Peyer's patch (tissue), 4 donors: Measurements from ENCODE around the gene RBL2. TPM values are rescaled to one million over a fixed set of nuclear protein-coding genes. Genes with fewer than 3 reads are reported as not detected.

Experiments used
- DNase-seq, 3 donors: peaks; one replicate each; pipeline ENCODE4 v3.0.0-alpha.2; 2017 to 2019
- H3K27ac ChIP-seq, 4 donors: fragments of 200-600 bp; sonication (generic); one replicate each; pipeline ENCODE4 v1.5.1; 2016 to 2019
- H3K27me3 ChIP-seq, 2 donors: fragments of 200-600 bp; sonication (generic); one replicate each; pipeline ENCODE4 v1.5.1; 2019
- H3K36me3 ChIP-seq, 3 donors: fragments of 200-600 bp; sonication (generic); one replicate each; pipeline ENCODE4 v1.5.1; 2016 to 2019
- H3K4me1 ChIP-seq, 4 donors: fragments of 200-600 bp; sonication (generic); one replicate each; pipeline ENCODE4 v1.5.1; 2016 to 2019
- H3K4me3 ChIP-seq, 4 donors: fragments of 200-600 bp; sonication (generic); 1 replicate in 3 of 4; 2 replicates in 1 of 4; pipeline ENCODE4 v1.5.1; 2016 to 2019; ENCODE audit warnings: mild to moderate bottlenecking in 1 of 4
- H3K9me3 ChIP-seq, 4 donors: fragments of 200-600 bp; sonication (generic); one replicate each; pipeline ENCODE4 v1.5.1; 2016 to 2019; ENCODE audit warnings: mild to moderate bottlenecking in 1 of 4
- POLR2A ChIP-seq, 2 donors: fragments of 450-650 bp; IDR thresholded peaks; one replicate each; pipeline ENCODE4 v1.5.1; 2017; ENCODE audit warnings: antibody characterized with exemption in 2 of 2, mild to moderate bottlenecking in 2 of 2, moderate library complexity in 2 of 2
- total RNA-seq, 4 donors: library from RNA; depleted of rRNA; stranded (reverse); fragments of >200 nt; gene quantifications; one replicate each; pipeline ENCODE4 v1.1.0, GENCODE V29; 2016
- TF ChIP-seq, protein P1 (sequence below), 6 experiments: fragments of 450-650 bp in 4 of 6; fragments of 200-600 bp in 2 of 6; sonication (generic) in 1 of 6; IDR thresholded peaks; one replicate each; pipeline ENCODE4 v1.5.1; 2017 to 2019; ENCODE audit warnings: antibody characterized with exemption in 6 of 6, mild to moderate bottlenecking in 3 of 6, moderate library complexity in 1 of 6

Gene RBL2
- total RNA-seq, 4 donors from 2014 or later, result 64.1 to 106 (median 88.4) TPM

DNA sequence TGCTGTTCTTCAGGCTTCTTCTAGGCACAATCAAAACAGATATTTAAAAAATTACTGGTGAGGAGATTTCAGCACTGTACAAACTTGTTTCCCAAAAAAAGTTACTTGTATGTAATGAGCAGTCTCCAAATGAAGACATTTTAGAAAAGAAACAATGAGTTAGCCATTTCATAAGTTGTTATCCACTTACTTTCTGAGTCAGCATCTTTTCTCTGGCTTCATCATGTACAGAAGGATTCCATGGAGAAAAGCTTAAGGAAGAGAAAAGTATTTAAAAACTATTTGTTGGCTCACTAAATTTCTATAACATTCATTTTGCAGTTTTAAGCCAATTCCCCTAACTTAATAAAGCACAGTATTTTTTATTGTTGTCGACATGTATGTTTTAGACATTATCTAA lies 58.2 kb downstream of the RBL2 start:
- H3K27ac ChIP-seq, result no peak overlapping the region
- H3K27me3 ChIP-seq, result no peaks in the 10 kb centered on the region
- H3K36me3 ChIP-seq, result peaks cover 0 to 94% (median 0%) of the 10 kb centered on the region in 3 donors
- no peaks in the 10 kb centered on the region for H3K4me1 ChIP-seq
- no peak for TF ChIP-seq POLR2A (IDR thresholded peaks at IDR 0.05)
- TF ChIP-seq, protein P1, sequence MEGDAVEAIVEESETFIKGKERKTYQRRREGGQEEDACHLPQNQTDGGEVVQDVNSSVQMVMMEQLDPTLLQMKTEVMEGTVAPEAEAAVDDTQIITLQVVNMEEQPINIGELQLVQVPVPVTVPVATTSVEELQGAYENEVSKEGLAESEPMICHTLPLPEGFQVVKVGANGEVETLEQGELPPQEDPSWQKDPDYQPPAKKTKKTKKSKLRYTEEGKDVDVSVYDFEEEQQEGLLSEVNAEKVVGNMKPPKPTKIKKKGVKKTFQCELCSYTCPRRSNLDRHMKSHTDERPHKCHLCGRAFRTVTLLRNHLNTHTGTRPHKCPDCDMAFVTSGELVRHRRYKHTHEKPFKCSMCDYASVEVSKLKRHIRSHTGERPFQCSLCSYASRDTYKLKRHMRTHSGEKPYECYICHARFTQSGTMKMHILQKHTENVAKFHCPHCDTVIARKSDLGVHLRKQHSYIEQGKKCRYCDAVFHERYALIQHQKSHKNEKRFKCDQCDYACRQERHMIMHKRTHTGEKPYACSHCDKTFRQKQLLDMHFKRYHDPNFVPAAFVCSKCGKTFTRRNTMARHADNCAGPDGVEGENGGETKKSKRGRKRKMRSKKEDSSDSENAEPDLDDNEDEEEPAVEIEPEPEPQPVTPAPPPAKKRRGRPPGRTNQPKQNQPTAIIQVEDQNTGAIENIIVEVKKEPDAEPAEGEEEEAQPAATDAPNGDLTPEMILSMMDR (IDR thresholded peaks at IDR 0.05), result no peak
- H3K4me3 ChIP-seq, result no peak overlapping the region
- no peaks in the 10 kb centered on the region for H3K9me3 ChIP-seq
- DNase-seq, result no peak

DNA sequence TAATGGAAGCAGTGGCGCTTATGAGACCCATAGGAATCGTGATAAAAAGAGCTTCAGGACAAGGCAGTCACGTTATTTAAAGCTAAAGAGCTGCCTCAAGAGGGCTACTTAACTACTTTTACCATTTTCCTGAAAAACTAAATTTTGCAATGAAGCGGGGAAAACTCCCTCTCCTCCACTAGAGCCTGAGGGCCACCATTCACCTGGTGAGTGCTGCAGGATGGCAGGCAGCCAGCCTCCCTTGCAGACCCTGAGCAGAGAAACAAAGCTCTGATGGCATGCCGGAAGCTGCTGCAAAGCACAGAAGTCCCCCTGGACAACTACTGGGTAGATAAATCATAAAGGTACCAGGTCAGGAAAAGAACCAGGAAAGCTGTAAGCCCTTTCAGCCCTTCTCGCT lies 60.4 kb downstream of the RBL2 start:
- TF ChIP-seq, protein P1 (IDR thresholded peaks at IDR 0.05), result no peak
- no peak for TF ChIP-seq POLR2A (IDR thresholded peaks at IDR 0.05)
- H3K4me1 ChIP-seq, result peaks cover 0 to 11% (median 0%) of the 10 kb centered on the region in 4 donors
- peaks cover 0 to 89% (median 0%) of the 10 kb centered on the region in 3 donors for H3K36me3 ChIP-seq

DNA sequence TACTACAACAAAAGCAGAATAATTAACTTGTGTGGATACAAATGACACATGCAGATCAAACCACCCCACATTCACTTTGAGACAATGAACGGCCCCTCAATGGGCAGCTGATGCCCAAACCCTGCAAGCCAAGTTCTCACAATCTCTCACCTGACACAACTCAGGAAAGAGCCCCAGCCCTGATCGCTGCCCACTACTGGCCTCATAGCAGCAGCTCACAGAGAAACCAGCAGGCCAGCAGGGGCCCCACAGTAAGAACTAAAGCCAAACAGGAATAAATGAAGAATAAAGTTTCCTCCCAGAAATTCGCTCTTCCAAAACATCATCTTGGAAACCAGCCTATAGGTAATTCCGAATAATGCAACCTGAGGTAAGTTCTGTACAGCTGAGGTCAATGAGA lies 61.1 kb downstream of the RBL2 start:
- H3K27me3 ChIP-seq, result no peaks in the 10 kb centered on the region
- peaks cover 0 to 82% (median 0%) of the 10 kb centered on the region in 3 donors for H3K36me3 ChIP-seq
- DNase-seq, result no peak
- H3K4me3 ChIP-seq, result no peak overlapping the region
- H3K27ac ChIP-seq, result no peak overlapping the region
- H3K9me3 ChIP-seq, result no peaks in the 10 kb centered on the region
- TF ChIP-seq, protein P1 (IDR thresholded peaks at IDR 0.05), result no peak
- TF ChIP-seq POLR2A (IDR thresholded peaks at IDR 0.05), result no peak
- peaks cover 0 to 13% (median 0%) of the 10 kb centered on the region in 4 donors for H3K4me1 ChIP-seq

More for the DNA sequence above, 60.4 kb downstream of the RBL2 start:
- no peak for DNase-seq
- H3K4me3 ChIP-seq, result no peak overlapping the region
- no peaks in the 10 kb centered on the region for H3K9me3 ChIP-seq
- H3K27me3 ChIP-seq, result no peaks in the 10 kb centered on the region
- H3K27ac ChIP-seq, result no peak overlapping the region

DNA sequence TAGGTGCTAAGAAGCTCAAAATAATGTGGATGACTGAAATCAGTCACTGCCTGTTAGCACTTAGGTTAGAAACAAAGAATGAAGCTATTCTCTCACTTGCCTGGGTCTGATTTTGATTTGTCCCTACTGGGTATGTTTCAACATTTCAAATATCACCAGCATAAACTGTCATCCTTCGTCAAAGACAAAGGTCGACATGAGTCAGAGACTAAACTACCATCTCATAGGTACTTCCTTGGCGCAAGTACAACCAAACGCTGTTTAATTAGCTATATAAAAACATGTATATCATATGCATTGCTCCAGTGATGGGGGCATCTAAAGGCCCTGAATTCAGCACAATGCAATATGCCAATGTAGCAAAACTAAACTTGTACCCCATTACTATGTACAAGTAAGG lies 64.7 kb downstream of the RBL2 start:
- Histone ChIP-seq H3K27me3 (no peaks in the 10 kb centered on the region), H3K36me3 (peaks cover 0 to 46% (median 0%) of the 10 kb centered on the region in 3 donors), H3K9me3 (no peaks in the 10 kb centered on the region), H3K4me1 (peaks cover 0 to 30% (median 6%) of the 10 kb centered on the region in 4 donors), H3K4me3 (no peak overlapping the region), H3K27ac (peak overlapping the region in 3 of 4 donors; percentile 14 to 79 (median 65))
- TF ChIP-seq, protein P1 (IDR thresholded peaks at IDR 0.05), result no peak
- TF ChIP-seq POLR2A (IDR thresholded peaks at IDR 0.05), result no peak
- no peak for DNase-seq

DNA sequence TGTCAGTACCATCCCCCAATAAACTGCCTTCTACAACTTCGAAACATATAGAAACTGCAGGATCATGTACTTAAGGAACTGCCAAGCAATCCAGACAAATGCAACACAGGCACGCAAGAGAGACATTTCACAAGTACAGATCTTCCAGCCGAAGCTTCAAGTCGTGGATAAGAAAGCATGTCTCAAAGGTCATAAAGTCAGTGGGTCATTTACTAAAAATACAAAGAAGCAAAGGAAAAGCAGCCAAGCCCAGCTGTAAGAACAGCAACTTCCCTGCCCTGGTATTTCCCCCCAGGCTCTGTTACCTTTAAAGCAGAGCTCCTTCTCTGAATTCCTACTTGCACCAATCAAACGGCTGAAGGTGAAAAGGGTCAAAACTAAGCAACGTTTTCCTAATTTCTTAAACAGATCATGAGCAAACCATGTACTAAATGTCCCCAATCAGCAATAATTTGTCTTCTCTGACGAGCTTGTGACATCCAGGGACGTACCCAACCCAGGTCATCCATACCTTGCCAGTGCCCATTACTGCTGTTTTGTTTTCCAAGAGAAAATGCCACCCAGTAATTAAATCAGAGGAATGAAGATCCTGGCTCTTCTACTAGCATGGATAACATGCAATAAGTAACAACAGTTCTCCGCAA lies 67.1 kb downstream of the RBL2 start:
- Histone ChIP-seq H3K27me3 (no peaks in the 10 kb centered on the region), H3K9me3 (no peaks in the 10 kb centered on the region), H3K4me1 (peaks cover 0 to 39% (median 12%) of the 10 kb centered on the region in 4 donors), H3K27ac (peak overlapping the region in 3 of 4 donors; percentile 9 to 96 (median 94)), H3K36me3 (peaks cover 0 to 22% (median 0%) of the 10 kb centered on the region in 3 donors), H3K4me3 (peak overlapping the region in 3 of 4 donors; percentile 80 to 96 (median 89))
- no peak for TF ChIP-seq POLR2A (IDR thresholded peaks at IDR 0.05)
- TF ChIP-seq, protein P1 (IDR thresholded peaks at IDR 0.05), result no peak
- no peak for DNase-seq
